K562 (cell line): ENCODE data around the gene PLXDC2. TPM values are rescaled to one million over a fixed set of nuclear protein-coding genes. Genes with fewer than 3 reads are reported as not detected.

Experiments
- HMGXB4 ChIP-seq: sonication (generic); formaldehyde crosslinking; IDR thresholded peaks from 2 replicates; pipeline ENCODE4 v1.8.1; 2023; ENCODE audit warnings: mild to moderate bottlenecking, missing genetic modification reagents
- IRF1 ChIP-seq: sonication (generic); formaldehyde crosslinking; IDR thresholded peaks from 2 replicates; pipeline ENCODE4 v1.8.0; 2022; ENCODE audit warnings: missing genetic modification reagents, mild to moderate bottlenecking, borderline replicate concordance
- TFAM ChIP-seq: fragments of 250-450 bp; sonication (Bioruptor Pico); conservative IDR thresholded peaks from 2 replicates; pipeline ENCODE4 v1.5.0; 2021; ENCODE audit warnings: mild to moderate bottlenecking, moderate library complexity
- THRB ChIP-seq: fragments of 450-650 bp; formaldehyde crosslinking; conservative IDR thresholded peaks from 2 replicates; pipeline ENCODE4 v1.4.0; 2022; ENCODE audit warnings: mild to moderate bottlenecking, missing genetic modification characterization
- TSHZ1 ChIP-seq: fragments of 250-450 bp; sonication (Bioruptor Pico); IDR thresholded peaks from 2 replicates; pipeline ENCODE4 v1.4.0; 2020; ENCODE audit warnings: mild to moderate bottlenecking, moderate library complexity
- ZC3H11A ChIP-seq: IDR thresholded peaks from 2 replicates; pipeline ENCODE4 v1.6.1; 2012; ENCODE audit warnings: low read depth, low read length, improper control_type of control experiment
- ZNF311 ChIP-seq: fragments of 250-450 bp; sonication (Bioruptor Pico); IDR thresholded peaks from 2 replicates; pipeline ENCODE4 v1.4.0; 2020; ENCODE audit warnings: mild to moderate bottlenecking, moderate library complexity
- polyA plus RNA-seq, 8 experiments: library from polyadenylated mRNA; depleted of rRNA in 4 of 8; stranded (reverse) in 5 of 8; unstranded in 3 of 8; fragments of >200 nt; fragmentation: Nextera tagmentation in 2 of 8; fragmentation: Illumina TruSeq in 1 of 8; extraction: Ambion mirVana in 2 of 8; extraction: Trizol in 1 of 8; gene quantifications; 2 replicates each; pipeline versions ENCODE4 v1.2.1 to v1.2.3, GENCODE V29; 2011 to 2014; ENCODE audit warnings: inconsistent platforms in 1 of 8, missing spikeins in 1 of 8
- total RNA-seq, 7 experiments: library from RNA; depleted of rRNA in 6 of 7; stranded (reverse); fragments of >200 nt in 6 of 7; fragmentation: Illumina TruSeq in 2 of 7; extraction: Trizol in 2 of 7; gene quantifications; 2 replicates each; pipeline versions ENCODE4 v1.2.1 to v1.2.3, GENCODE V29; 2011 to 2021; ENCODE audit warnings: low replicate concordance in 1 of 7

The PLXDC2 gene
- total and polyA plus RNA-seq, 9 of the 15 experiments (the other 6 are each of a cell fraction or from before 2014, with no cell fraction given): 0.01 to 0.33 (median 0.10) TPM; not detected in 3

- no peak for TF ChIP-seq IRF1 (CRISPR knock-in tag)
- TF ChIP-seq ZC3H11A: no peak
- TF ChIP-seq TFAM: no peak
- TF ChIP-seq THRB (CRISPR knock-in tag): no peak
- TF ChIP-seq ZNF311 (CRISPR knock-in tag): no peak
- TF ChIP-seq TSHZ1 (CRISPR knock-in tag): no peak
- TF ChIP-seq HMGXB4 (CRISPR knock-in tag): no peak
Observed at GRCh38 chr10:19891429-19891828, 75.2 kb downstream of the PLXDC2 start (continued).
